Measurements from ENCODE around the gene ENG. TPM values are rescaled to one million over a fixed set of nuclear protein-coding genes. Genes with fewer than 3 reads are reported as not detected.

Gene ENG
- total RNA-seq, 1 donor from 2014 or later, result 5.1 TPM

GRCh38 chr9:127866535-127866934 lies 12.1 kb upstream of the ENG start:
- no peak for DNase-seq (ENCODE audit: low spot score)

- DNase-seq (ENCODE audit: low spot score), result no peak
These were observed 11.4 kb upstream of the ENG start for GRCh38 chr9:127865645-127866464.

GRCh38 chr9:127863191-127863621 lies 8.7 kb upstream of the ENG start:
- DNase-seq (ENCODE audit: low spot score), result no peak

GRCh38 chr9:127862075-127863011 lies 7.9 kb upstream of the ENG start:
- DNase-seq (ENCODE audit: low spot score), result peak; percentile 56

DNA sequence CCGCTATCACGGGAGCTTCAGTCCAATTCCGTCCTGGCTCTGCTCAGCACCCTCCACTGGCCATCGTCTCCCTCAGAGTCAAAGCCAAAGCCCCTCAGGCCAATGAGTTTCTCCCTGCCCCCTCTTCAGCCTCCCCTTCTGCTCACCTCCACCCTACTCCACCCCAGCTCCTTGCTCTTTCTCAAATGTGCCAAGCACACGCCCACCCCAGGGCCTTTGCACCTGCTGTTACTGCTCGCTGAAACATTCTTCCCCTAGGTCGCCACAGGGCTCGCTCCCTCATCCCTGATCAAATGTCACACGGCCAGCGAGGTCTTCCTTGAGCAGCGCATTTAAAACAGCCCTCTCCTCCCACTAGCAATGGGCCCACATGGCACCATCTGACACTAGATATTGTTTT lies 6.3 kb upstream of the ENG start:
- no peak for DNase-seq (ENCODE audit: low spot score)

DNA sequence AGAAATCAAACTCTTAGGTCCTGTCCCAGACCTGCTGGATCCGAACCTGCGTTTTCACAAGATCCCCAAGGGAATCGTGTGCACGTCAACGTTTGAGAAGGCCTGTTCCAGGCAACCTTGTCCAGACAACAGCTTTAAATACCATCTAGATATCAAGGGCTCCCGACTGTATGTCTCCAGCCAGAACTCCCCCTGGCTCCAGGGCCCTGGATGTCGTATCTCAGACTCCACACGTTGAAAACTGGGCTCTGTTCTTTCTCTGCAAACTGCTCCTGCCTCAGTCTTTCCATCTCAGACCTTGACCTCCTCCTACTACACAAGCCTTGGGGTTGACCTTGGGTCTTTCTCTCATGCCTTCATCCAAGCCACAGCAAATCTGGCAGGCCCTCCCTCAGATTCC lies 5.8 kb upstream of the ENG start:
- peak; percentile 74 for DNase-seq (ENCODE audit: low spot score)

GRCh38 chr9:127858041-127858512 lies 3.6 kb upstream of the ENG start:
- DNase-seq (ENCODE audit: low spot score), result no peak

- no peak for DNase-seq (ENCODE audit: low spot score)
These were observed 2.8 kb upstream of the ENG start for GRCh38 chr9:127857278-127857677.

GRCh38 chr9:127856729-127857116 lies 2.3 kb upstream of the ENG start:
- DNase-seq (ENCODE audit: low spot score), result no peak

- no peak for DNase-seq (ENCODE audit: low spot score)
These were observed 1.8 kb upstream of the ENG start for GRCh38 chr9:127856094-127856728.

- no peak for DNase-seq (ENCODE audit: low spot score)
These were observed 1.1 kb upstream of the ENG start for GRCh38 chr9:127855522-127855921.

- no peak for DNase-seq (ENCODE audit: low spot score)
These were observed 502 bp upstream of the ENG start for GRCh38 chr9:127854960-127855359.

DNA sequence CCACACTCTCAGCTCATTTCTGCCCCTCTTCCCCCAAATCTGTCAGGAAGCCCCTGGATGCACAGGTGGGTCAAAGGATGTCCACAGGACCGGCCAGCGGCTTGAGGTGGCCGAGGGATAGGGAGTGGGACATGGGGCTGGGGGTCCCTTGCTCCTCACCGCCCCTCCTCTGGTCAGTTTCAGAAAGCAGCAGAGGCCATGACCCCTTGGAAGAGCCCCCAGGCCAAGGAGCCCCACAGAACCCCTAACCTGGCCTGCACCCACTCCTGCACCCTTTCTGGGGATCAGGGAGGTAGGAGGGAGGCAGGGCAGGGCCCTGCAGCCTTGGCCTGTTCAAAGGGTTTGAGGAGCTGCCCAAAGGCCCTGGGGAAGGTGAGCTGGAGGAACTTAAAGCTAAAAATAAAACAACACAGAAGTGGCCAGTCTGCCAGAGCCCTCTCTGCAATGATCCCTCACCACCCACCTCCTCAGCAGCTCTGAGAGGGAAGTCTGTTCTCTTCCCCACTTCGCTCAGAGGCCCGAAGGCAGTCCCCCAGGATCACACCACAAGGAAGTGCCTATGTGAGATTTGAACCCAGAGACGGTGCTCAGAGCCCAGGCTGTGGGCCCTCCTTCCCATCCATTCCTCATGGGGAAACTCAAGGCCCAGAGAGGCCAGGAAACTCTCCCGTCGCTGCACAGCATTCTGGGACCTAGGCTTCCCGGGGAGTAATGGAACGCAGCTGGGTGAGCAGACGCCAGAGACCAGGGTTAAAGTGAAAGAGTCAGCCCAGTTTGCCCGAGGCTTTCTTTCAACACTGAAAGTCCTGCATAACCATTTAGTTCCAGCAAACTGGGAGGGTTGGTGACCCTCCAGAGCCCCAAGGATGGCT lies 910 bp downstream of the ENG start:
- no peak for DNase-seq (ENCODE audit: low spot score)

DNA sequence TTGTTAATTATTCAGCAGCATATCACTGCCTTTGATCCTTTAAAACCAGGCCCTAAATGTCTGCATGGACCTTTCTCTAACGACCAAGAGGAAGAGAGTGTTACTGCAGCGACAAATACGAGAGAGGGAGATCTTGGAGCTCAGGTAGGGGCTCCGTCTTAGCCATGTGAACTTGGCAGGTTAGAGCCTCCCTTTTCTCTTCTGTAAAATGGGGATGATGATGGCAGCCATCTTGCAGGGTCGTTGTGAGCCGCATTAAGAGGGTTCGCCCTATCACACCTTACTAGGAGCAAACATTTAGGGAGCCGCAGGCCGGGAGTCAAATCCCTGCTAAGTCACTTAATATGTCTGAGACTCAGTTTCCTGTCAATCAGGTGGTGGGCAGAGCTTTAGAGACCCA lies 1.6 kb downstream of the ENG start:
- no peak for DNase-seq (ENCODE audit: low spot score)

DNA sequence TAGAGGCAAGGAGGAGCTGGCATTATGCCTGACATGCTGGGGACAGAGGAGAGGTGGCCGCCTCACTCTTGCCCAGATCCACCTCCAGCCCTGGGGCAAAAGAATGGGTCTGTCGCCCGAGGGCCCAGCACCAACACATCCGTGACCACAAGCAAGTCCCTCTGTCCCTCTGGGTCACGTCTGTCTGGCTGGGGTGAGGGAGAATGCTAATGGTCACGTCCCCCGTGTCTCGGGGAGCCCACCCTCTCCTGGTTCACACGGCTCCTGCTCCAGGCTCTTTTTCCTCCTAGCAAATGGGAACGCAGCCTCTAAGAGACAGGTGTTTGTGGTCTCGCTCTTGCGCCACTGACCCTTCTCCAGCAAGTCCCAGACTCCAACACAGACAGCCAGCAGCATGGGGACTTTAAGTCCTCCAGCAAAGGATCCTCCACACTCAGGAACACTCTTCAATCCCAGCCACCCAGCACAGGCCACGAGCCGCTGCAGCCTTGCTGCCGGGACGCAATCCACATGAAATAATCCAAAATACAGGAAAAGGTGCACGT lies 4.1 kb downstream of the ENG start:
- no peak for DNase-seq (ENCODE audit: low spot score)

- no peak for DNase-seq (ENCODE audit: low spot score)
These were observed 5.5 kb downstream of the ENG start for GRCh38 chr9:127848756-127849504.

DNA sequence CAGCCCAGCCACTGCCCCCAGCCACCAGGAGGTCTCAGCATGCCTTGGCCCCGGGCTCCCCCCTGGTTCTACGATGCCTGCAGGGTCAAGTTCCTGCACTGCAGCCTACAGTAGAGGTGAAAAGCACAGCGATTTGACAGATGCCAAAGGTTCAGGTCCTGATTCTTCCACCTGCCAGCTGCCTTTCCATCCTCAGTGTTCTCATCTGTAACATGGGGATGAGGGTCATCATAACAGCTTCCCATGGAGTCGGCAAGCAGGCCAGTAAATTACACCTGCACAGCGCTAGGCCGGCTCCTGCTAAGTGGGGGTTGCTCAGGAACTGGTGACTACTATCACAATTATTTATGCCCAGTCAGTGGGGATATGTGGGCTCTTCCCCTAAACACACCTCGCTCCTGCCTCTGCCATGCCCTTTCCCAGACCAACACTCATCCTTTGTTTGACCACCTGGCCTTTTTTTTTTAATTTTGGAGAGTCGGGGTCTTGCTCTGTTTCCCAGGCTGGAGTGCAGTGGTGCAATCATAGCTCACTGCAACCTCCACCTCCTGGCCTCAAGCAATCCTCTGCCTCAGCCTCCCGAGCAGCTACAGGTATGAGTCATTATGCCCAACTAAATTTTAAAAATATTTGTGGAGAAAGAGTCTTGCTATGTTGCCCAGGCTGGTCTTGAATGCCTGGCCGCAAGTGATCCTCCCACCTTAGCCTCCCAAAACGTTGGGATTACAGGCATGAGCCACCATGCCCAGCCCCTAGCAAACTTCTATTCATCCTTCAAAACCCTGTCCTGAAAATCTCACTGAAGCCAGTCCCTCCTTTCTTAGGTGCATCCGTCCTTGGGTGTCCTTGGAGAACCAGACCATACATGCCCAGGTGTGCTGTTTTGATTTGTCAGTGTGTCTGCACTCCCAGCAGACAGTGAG lies 6.4 kb downstream of the ENG start:
- DNase-seq (ENCODE audit: low spot score), result no peak

DNA sequence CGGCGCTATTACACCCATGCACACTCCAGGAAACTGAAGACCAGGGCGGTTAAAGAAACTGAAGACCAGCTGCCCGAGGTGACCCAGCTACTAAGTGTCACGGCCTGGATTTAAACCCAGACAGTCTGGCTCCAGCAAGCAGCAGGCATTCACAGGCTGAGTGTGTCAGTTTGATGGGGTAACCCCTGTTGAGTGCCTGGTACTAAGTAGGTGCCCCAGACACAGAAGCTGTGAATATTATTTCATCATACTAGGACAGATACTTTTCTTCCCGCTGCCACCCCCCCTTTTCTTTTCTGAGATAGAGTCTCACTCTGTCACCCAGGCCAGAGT lies 7.3 kb downstream of the ENG start:
- DNase-seq (ENCODE audit: low spot score), result no peak

Data from umbilical cord (tissue), 2 donors.